AG04449 (cell line): Measurements from ENCODE around the gene RAB40C.

Experiments
- CTCF ChIA-PET: fragments of 350-600 bp; formaldehyde crosslinking; extraction: SDS; loops from one replicate; lab custom pipeline; 2021; ENCODE audit warnings: antibody characterized with exemption; lab: Yijun Ruan, JAX
- POLR2A ChIA-PET: fragments of 400-600, 350-600 bp; formaldehyde crosslinking; extraction: SDS; loops from one replicate; lab custom pipeline; 2020; ENCODE audit warnings: antibody characterized with exemption, inconsistent platforms; lab: Yijun Ruan, JAX
- DNase-seq: peaks from one replicate; pipeline ENCODE4 v3.0.0-alpha.2; 2010; ENCODE audit warnings: low read depth, low spot score
- H3K4me3 ChIP-seq: 2 replicates; pipeline ENCODE4 v1.5.1; 2011; ENCODE audit warnings: low read depth, mild to moderate bottlenecking, control low read depth, low read length
- CTCF ChIP-seq: IDR thresholded peaks from one replicate; pipeline ENCODE4 v1.5.1; 2011; ENCODE audit warnings: mild to moderate bottlenecking, moderate library complexity, low read length, control low read depth, inconsistent platforms; ENCODE audit not compliant: insufficient read depth; ENCODE audit errors: missing control alignments

RAB40C gene

DNA sequence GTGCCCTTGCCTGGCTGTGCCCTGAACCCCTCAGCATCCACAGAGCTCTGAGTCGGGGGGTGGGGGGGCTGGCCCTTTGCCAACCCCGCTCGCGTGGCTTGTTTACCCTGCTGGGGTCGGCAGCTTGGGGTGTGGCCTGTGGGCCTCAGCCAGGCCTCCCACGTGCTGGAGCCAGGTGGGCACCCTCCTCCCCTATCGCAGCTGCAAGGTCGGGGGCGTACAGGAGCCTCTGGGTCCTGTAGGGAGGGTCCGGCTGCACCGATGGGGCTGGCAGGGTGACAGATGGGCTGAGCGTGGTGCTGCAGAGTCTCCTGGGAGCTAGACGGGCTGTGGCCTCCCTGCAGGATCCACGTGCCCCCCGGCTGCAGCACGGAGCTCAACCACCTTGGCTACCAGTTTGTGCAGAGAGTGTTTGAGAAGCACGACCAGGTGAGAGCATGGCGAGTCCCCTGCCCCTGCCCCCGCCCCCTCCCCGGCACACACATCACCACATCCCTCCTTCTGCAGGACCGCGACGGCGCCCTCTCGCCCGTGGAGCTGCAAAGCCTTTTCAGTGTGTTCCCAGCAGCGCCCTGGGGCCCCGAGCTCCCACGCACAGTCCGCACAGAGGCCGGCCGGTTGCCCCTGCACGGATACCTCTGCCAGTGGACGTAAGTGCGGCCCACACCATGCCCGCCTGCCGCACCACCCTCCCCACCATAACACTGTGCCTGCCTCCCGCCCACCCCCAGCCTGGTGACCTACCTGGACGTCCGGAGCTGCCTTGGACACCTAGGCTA, 81.7 kb downstream of the RAB40C start:
- DNase-seq, result no peak
- TF ChIP-seq CTCF, result no peak
- no peak overlapping the region for H3K4me3 ChIP-seq
- CTCF ChIA-PET, result interaction anchor here (0.9 to 1.2 kb wide), 3 partner anchors 10 to 49 kb away, joined by 3 to 4 read pairs (median 3); partner anchors contain the start of gene ANTKMT
- POLR2A ChIA-PET, result interaction anchor here (0.6 to 0.9 kb wide), 2 partner anchors 9 to 101 kb away, joined by 3 read pairs; partner anchors contain the start of gene STUB1

GRCh38 chr16:672371-672770, 82.5 kb downstream of the RAB40C start:
- POLR2A ChIA-PET, result no interaction called here
- CTCF ChIA-PET, result interaction anchor here (0.6 to 1.2 kb wide), 2 partner anchors 12 to 48 kb away, joined by 3 read pairs; partner anchors contain the start of gene ANTKMT
- DNase-seq, result no peak
- H3K4me3 ChIP-seq, result no peak overlapping the region
- no peak for TF ChIP-seq CTCF

GRCh38 chr16:672851-673250, 83.0 kb downstream of the RAB40C start:
- ChIA-PET POLR2A (no interaction called here), CTCF (interaction anchor here (0.6 kb wide), 1 partner anchor 13 kb away, joined by 3 read pairs; no protein-coding TSS in a partner anchor)
- no peak overlapping the region for H3K4me3 ChIP-seq
- TF ChIP-seq CTCF, result no peak
- DNase-seq, result no peak

DNA sequence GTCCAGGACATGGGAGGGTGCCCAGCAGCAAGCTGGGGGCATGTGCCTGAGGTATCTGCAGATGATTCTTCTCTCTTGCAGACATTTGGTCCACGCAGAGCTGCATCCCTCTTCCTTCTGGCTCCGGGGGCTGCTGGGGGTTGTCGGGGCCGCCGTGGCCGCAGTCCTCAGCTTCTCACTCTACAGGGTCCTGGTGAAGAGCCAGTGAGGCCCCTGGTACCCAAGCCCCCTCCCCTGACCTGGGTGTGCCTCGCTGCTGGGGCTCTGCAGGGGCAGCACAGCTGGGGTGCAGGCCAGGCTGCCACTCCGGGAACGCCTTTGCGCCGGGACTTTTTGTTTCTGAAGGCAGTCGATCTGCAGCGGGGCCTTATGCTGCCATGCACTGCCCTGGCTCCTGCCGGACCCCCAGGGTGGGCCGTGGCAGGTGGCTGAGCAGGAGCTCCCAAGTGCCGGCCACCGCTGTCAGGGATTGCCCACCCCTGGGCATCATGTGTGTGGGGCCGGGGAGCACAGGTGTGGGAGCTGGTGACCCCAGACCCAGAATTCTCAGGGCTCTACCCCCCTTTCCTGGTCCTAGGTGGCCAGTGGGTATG, 83.6 kb downstream of the RAB40C start:
- no peak overlapping the region for H3K4me3 ChIP-seq
- ChIA-PET POLR2A (no interaction called here), CTCF (no interaction called here)
- TF ChIP-seq CTCF, result no peak
- DNase-seq, result no peak

- no peak for TF ChIP-seq CTCF
- H3K4me3 ChIP-seq, result no peak overlapping the region
- POLR2A ChIA-PET, result interaction anchor here (2.1 kb wide), 1 partner anchor 10 kb away, joined by 7 read pairs; the partner anchor contains the start of gene JMJD8
- CTCF ChIA-PET, result interaction anchor here (2.5 kb wide), 1 partner anchor 9 kb away, joined by 10 read pairs; no protein-coding TSS in a partner anchor
- no peak for DNase-seq
These were observed 84.5 kb downstream of the RAB40C start for GRCh38 chr16:674214-674881.
